Measurements from ENCODE around the gene TESK1. TPM values are rescaled to one million over a fixed set of nuclear protein-coding genes. Genes with fewer than 3 reads are reported as not detected.
"Not testable (repeated sequence)": the region's sequence is repeated elsewhere in the genome, so short reads cannot be mapped to it uniquely, and the experiment has no call there.

TESK1 gene
- total RNA-seq, 2 experiments from 2014 or later: 42.2 to 42.8 TPM

- Mint-ChIP-seq H3K36me3 (peaks cover 4% of the 10 kb centered on the region), H3K9me3 (no peaks in the 10 kb centered on the region), H3K27me3 (no peaks in the 10 kb centered on the region), H3K4me1 (peaks cover 10% of the 10 kb centered on the region), H3K4me3 (no peak overlapping the region), H3K27ac (peak overlapping the region; percentile 8)
- POLR2A ChIA-PET: interaction anchor here (0.6 to 2.5 kb wide), 3 partner anchors 10 to 43 kb away, joined by 3 to 14 read pairs (median 3); no protein-coding TSS in a partner anchor
- peak; percentile 18 for ATAC-seq (ENCODE audit: low read depth)
- DNase-seq: no peak
Measured at GRCh38 chr9:35629597-35629996, 24.5 kb downstream of the TESK1 start.

- Mint-ChIP-seq H3K27me3 (no peaks in the 10 kb centered on the region), H3K9me3 (peaks cover 2% of the 10 kb centered on the region), H3K27ac (no peak overlapping the region), H3K4me1 (peaks cover 33% of the 10 kb centered on the region), H3K4me3 (no peak overlapping the region), H3K36me3 (peaks cover 19% of the 10 kb centered on the region)
- POLR2A ChIA-PET: interaction anchor here (0.7 to 2.0 kb wide), 5 partner anchors 10 to 31 kb away, joined by 3 to 6 read pairs (median 4); partner anchors contain the start of gene TESK1
- DNase-seq (no peak), ATAC-seq (ENCODE audit: low read depth) (no peak)
Measured at GRCh38 chr9:35635730-35636129, 30.7 kb downstream of the TESK1 start.

GRCh38 chr9:35636135-35636876, 31.2 kb downstream of the TESK1 start:
- H3K36me3 Mint-ChIP-seq: peaks cover 24% of the 10 kb centered on the region
- peak overlapping the region; percentile 19 for H3K27ac Mint-ChIP-seq
- DNase-seq (no peak), ATAC-seq (ENCODE audit: low read depth) (no peak)
- H3K27me3 Mint-ChIP-seq: no peaks in the 10 kb centered on the region
- peaks cover 2% of the 10 kb centered on the region for H3K9me3 Mint-ChIP-seq
- POLR2A ChIA-PET: interaction anchor here (0.7 to 2.0 kb wide), 3 partner anchors 11 to 13 kb away, joined by 3 to 6 read pairs (median 4); no protein-coding TSS in a partner anchor
- H3K4me1 Mint-ChIP-seq: peaks cover 39% of the 10 kb centered on the region
- peak overlapping the region; percentile 7 for H3K4me3 Mint-ChIP-seq

DNA sequence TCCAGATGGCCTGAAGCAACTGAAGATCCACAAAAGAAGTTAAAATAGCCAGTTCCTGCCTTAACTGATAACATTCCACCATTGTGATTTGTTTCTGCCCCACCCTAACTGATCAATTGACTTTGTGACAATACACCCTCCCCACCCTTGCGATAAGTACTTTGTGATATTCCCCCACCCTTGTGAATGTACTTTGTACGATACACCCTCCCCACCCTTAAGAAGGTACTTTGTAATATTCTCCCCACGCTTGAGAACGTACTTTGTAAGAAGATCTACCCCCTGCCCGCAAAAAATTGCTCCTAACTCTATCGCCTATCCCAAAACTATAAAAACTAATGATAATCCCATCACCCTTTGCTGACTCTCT, 31.8 kb downstream of the TESK1 start:
- DNase-seq; H3K9me3 Mint-ChIP-seq; H3K27ac Mint-ChIP-seq; H3K27me3 Mint-ChIP-seq; ATAC-seq (ENCODE audit: low read depth); H3K4me3 Mint-ChIP-seq: not testable (repeated sequence)
- H3K4me1 Mint-ChIP-seq: peaks cover 43% of the 10 kb centered on the region
- peaks cover 28% of the 10 kb centered on the region for H3K36me3 Mint-ChIP-seq
- POLR2A ChIA-PET: interaction anchor here (2.0 kb wide), 1 partner anchor 10 kb away, joined by 6 read pairs; no protein-coding TSS in a partner anchor

DNA sequence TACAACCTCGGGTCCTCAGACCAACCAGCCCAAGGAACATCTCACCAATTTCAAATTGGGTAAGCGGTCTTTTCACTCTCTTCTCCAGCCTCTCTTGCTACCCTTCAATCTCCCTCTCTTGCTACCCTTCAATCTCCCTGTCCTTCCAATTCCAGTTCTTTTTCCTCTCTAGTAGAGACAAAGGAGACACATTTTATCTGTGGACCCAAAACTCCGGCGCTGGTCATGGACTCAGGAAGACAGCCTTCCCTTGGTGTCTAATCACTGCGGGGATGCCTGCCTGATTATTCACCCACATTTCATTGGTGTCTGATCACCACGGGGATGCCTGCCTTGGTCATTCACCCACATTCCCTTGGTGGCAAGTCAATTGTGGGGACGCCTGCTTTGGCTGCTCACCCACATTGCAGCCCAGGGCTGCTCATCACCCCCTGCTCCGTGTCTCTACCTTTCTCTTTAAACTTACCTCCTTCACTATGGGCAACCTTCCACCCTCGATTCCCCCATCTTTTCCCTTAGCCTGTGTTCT, 32.4 kb downstream of the TESK1 start:
- H3K4me3 Mint-ChIP-seq; ATAC-seq (ENCODE audit: low read depth); DNase-seq; H3K27me3 Mint-ChIP-seq; POLR2A ChIA-PET; H3K27ac Mint-ChIP-seq; H3K9me3 Mint-ChIP-seq: not testable (repeated sequence)
- H3K4me1 Mint-ChIP-seq: peaks cover 43% of the 10 kb centered on the region
- H3K36me3 Mint-ChIP-seq: peaks cover 28% of the 10 kb centered on the region

- peak; percentile 81 for ATAC-seq (ENCODE audit: low read depth)
- H3K9me3 Mint-ChIP-seq, H3K27me3 Mint-ChIP-seq, DNase-seq: not testable (repeated sequence)
- H3K27ac Mint-ChIP-seq: peak overlapping the region; percentile 87
- POLR2A ChIA-PET: interaction anchor here (0.6 to 3.1 kb wide), 9 partner anchors 8 to 1001 kb away, joined by 3 to 22 read pairs (median 4); partner anchors contain the start of genes SIGMAR1 and SIT1
- peaks cover 51% of the 10 kb centered on the region for H3K4me1 Mint-ChIP-seq
- peaks cover 35% of the 10 kb centered on the region for H3K36me3 Mint-ChIP-seq
- H3K4me3 Mint-ChIP-seq: peak overlapping the region; percentile 56
Measured at GRCh38 chr9:35638751-35639150, 33.7 kb downstream of the TESK1 start.

DNA sequence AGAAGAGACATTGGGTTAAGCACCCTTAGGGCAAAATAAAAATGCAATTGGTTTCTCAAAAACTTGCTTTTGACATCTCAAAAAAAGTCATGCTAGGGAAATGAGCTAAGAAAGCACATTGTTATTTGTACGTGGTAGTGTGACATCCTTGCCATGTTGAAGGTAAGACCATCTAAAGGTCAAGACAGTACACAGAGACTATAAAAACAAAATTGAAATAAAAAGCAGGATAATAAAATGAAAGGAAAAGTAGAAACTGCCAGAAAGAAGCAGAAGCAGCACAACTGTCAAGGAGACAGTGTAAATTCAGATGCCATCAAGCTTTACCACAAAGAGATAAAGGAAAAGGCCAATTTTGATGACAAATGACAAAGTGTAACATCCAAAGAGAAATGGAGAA, 34.2 kb downstream of the TESK1 start:
- H3K27ac Mint-ChIP-seq: peak overlapping the region; percentile 87
- H3K4me3 Mint-ChIP-seq: peak overlapping the region; percentile 56
- peaks cover 36% of the 10 kb centered on the region for H3K36me3 Mint-ChIP-seq
- not testable (repeated sequence) for H3K9me3 Mint-ChIP-seq, H3K27me3 Mint-ChIP-seq, DNase-seq
- peaks cover 51% of the 10 kb centered on the region for H3K4me1 Mint-ChIP-seq
- POLR2A ChIA-PET: interaction anchor here (0.7 to 3.1 kb wide), 7 partner anchors 8 to 1002 kb away, joined by 3 to 22 read pairs (median 3); partner anchors contain the start of gene SIGMAR1
- peak; percentile 63 for ATAC-seq (ENCODE audit: low read depth)

- H3K4me3 Mint-ChIP-seq: peak overlapping the region; percentile 56
- ATAC-seq (ENCODE audit: low read depth): peak; percentile 31
- POLR2A ChIA-PET: interaction anchor here (0.7 to 3.1 kb wide), 8 partner anchors 7 to 1002 kb away, joined by 3 to 22 read pairs (median 4); partner anchors contain the start of gene SIGMAR1
Measured at GRCh38 chr9:35639631-35640030, 34.6 kb downstream of the TESK1 start.

GRCh38 chr9:35640431-35640830, 35.4 kb downstream of the TESK1 start:
- H3K27ac Mint-ChIP-seq: peak overlapping the region; percentile 62
- H3K4me3 Mint-ChIP-seq: not testable (repeated sequence)

More at GRCh38 chr9:35639631-35640030, 34.6 kb downstream of the TESK1 start:
- Mint-ChIP-seq H3K36me3 (peaks cover 40% of the 10 kb centered on the region), H3K4me1 (peaks cover 55% of the 10 kb centered on the region), H3K9me3 (peaks cover 2% of the 10 kb centered on the region), H3K27me3 (no peaks in the 10 kb centered on the region), H3K27ac (peak overlapping the region; percentile 87)
- no peak for DNase-seq

DNA sequence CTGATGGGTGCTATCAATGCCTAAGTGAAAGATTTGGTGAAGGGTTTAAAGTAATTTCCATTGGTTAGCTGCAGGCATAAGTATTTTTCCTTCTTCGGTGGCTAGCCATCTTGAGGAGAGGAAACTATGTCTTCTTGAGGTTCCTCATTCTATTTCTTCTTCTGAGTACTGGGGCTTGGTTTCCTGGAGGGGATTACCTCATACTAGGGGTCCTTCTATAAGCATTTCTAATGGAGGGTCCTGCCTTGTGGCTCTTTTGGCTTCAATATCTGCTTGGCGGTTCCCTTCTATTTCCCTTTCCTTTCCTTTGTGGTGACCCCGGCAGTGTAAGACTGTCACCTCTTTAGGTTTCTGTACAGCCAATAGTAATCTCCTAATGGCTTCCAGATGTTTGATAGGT, 36.4 kb downstream of the TESK1 start:
- POLR2A ChIA-PET: interaction anchor here (3.1 kb wide), 1 partner anchor 21 kb away, joined by 22 read pairs; no protein-coding TSS in a partner anchor
- H3K4me3 Mint-ChIP-seq: peak overlapping the region; percentile 28
- peak overlapping the region; percentile 74 for H3K27ac Mint-ChIP-seq

More at GRCh38 chr9:35640431-35640830, 35.4 kb downstream of the TESK1 start:
- peaks cover 41% of the 10 kb centered on the region for H3K36me3 Mint-ChIP-seq
- not testable (repeated sequence) for H3K9me3 Mint-ChIP-seq; ATAC-seq (ENCODE audit: low read depth); DNase-seq; H3K27me3 Mint-ChIP-seq
- POLR2A ChIA-PET: interaction anchor here (1.3 to 3.1 kb wide), 3 partner anchors 20 to 29 kb away, joined by 4 to 22 read pairs (median 5); no protein-coding TSS in a partner anchor
- H3K4me1 Mint-ChIP-seq: peaks cover 58% of the 10 kb centered on the region

GRCh38 chr9:35643046-35643445, 38.0 kb downstream of the TESK1 start:
- POLR2A ChIA-PET: interaction anchor here (9.1 kb wide), 1 partner anchor 23 kb away, joined by 166 read pairs; the partner anchor contains the start of gene CD72
- no peak overlapping the region for H3K27ac Mint-ChIP-seq
- DNase-seq: no peak
- H3K36me3 Mint-ChIP-seq: peaks cover 35% of the 10 kb centered on the region
- no peak overlapping the region for H3K4me3 Mint-ChIP-seq
- H3K4me1 Mint-ChIP-seq: peaks cover 49% of the 10 kb centered on the region
- H3K9me3 Mint-ChIP-seq: peaks cover 2% of the 10 kb centered on the region
- no peaks in the 10 kb centered on the region for H3K27me3 Mint-ChIP-seq
- no peak for ATAC-seq (ENCODE audit: low read depth)

More for the DNA sequence above, 36.4 kb downstream of the TESK1 start:
- not testable (repeated sequence) for H3K9me3 Mint-ChIP-seq; ATAC-seq (ENCODE audit: low read depth); H3K27me3 Mint-ChIP-seq; DNase-seq
- Mint-ChIP-seq H3K4me1 (peaks cover 50% of the 10 kb centered on the region), H3K36me3 (peaks cover 40% of the 10 kb centered on the region)

GRCh38 chr9:35645736-35646135, 40.7 kb downstream of the TESK1 start:
- DNase-seq; ATAC-seq (ENCODE audit: low read depth); H3K9me3 Mint-ChIP-seq; H3K27me3 Mint-ChIP-seq: not testable (repeated sequence)
- Mint-ChIP-seq H3K27ac (peak overlapping the region; percentile 90), H3K4me1 (peaks cover 44% of the 10 kb centered on the region), H3K4me3 (peak overlapping the region; percentile 87), H3K36me3 (peaks cover 37% of the 10 kb centered on the region)
- POLR2A ChIA-PET: interaction anchor here (0.7 to 9.1 kb wide), 12 partner anchors 15 to 168 kb away, joined by 3 to 214 read pairs (median 8); partner anchors contain the start of genes ARHGEF39, CCDC107, CD72 and CREB3

DNA sequence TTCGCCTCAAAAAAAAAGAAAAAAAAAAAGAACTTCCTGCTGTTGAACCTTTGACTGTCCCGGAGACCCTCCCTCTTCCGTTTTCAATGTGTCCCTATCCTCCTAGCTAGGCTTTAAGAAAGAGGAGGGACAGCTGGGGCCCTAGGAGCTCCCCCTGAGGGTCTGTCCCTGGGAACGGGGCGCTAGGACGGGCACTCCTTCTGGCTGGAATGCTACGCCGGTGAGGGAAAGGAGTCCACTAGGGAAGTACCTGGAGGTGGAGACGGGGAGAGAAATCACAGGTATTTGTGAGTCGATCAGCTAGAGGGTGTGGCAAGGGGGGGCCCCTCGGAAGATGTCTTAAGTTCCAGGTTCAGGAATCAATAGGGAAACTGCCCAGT, 41.1 kb downstream of the TESK1 start:
- DNase-seq (no peak), ATAC-seq (ENCODE audit: low read depth) (no peak)
- peaks cover 33% of the 10 kb centered on the region for H3K36me3 Mint-ChIP-seq
- H3K27me3 Mint-ChIP-seq: no peaks in the 10 kb centered on the region
- POLR2A ChIA-PET: interaction anchor here (0.7 to 9.1 kb wide), 13 partner anchors 10 to 567 kb away, joined by 3 to 214 read pairs (median 6); partner anchors contain the start of genes ARHGEF39, CCDC107, CD72 and CREB3
- peak overlapping the region; percentile 87 for H3K4me3 Mint-ChIP-seq
- H3K9me3 Mint-ChIP-seq: no peaks in the 10 kb centered on the region
- peak overlapping the region; percentile 90 for H3K27ac Mint-ChIP-seq
- H3K4me1 Mint-ChIP-seq: peaks cover 43% of the 10 kb centered on the region

All from activated naive CD8-positive, alpha-beta T cell treated with anti-CD3 and anti-CD28 coated beads, Interleukin-2, amount 10 ng/mL, durations not matched to agents 7 days and 5 days (primary cell).